NB4 (cell line): ENCODE measurements around the gene ANKS1A.
A peak's percentile ranks its signal among the peaks of the same experiment; 100 is the strongest.

Experiments used
- DNase-seq: peaks from one replicate; pipeline ENCODE4 v3.0.0; 2010; ENCODE audit warnings: low read depth
- H3K4me3 ChIP-seq: one replicate; pipeline ENCODE4 v1.5.1; 2011; ENCODE audit warnings: mild to moderate bottlenecking, low read depth, low read length, moderate library complexity
- MYC ChIP-seq: IDR thresholded peaks from 2 replicates; pipeline ENCODE4 v1.6.1; 2011; ENCODE audit warnings: low read depth, low read length
- POLR2A ChIP-seq: IDR thresholded peaks from 2 replicates; pipeline ENCODE4 v1.6.1; 2011; ENCODE audit warnings: mild to moderate bottlenecking; ENCODE audit not compliant: insufficient read length; ENCODE audit errors: extremely low read depth
- TF ChIP-seq, protein P1 (sequence below): IDR thresholded peaks from one replicate; pipeline ENCODE4 v1.5.1; 2012; ENCODE audit warnings: low read depth, low read length
- TF ChIP-seq, protein P2 (sequence below): IDR thresholded peaks from 2 replicates; pipeline ENCODE4 v1.6.1; 2011; ENCODE audit warnings: low read depth, low read length

Gene ANKS1A

DNA sequence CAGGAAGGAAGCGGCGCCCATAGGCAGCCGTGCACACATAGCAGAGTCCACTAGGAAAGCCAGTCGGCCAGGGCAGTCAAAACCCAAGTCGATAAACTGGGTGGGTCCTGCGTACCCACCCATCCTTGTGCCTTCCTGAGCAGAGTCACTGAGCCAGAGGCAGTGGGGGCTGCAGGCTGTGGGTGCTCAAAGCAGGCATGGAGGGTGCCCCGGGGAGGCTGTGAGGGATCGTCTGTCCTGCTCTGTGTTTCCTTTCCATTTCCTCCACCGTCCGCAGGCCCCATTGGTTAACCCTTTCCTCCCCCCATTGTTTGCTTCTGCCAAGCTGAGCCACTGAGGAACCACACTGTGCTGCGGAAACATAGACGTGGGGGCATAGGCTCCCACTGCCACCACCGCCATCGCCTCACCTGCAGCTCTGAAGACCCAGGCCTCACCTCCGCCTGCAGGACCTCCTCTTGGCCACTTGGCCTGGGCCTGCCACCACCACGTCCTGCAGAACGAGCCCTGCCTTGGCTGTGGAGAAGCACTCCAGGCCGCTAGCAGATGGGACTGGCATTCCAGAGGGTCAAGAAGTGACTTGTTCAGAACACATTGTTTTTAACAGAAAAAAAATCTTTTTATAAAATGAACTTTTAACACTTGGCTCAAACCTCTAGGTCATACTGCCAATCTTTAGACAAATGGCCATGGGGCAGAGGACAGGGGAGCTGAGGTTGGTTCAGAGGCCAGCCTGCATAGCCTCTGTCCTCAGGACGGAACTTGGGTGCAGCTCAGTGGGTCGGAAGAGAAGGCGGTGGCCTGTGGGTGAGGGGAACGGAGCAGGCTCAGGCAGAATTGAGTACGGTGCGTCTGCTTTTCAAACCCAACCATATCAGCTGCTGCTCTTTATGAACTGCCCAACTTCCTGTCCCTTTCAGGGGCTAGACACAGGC, 199.5 kb downstream of the ANKS1A start:
- no peak overlapping the region for H3K4me3 ChIP-seq
- DNase-seq = no peak
- no peak for TF ChIP-seq POLR2A
- TF ChIP-seq, protein P1, sequence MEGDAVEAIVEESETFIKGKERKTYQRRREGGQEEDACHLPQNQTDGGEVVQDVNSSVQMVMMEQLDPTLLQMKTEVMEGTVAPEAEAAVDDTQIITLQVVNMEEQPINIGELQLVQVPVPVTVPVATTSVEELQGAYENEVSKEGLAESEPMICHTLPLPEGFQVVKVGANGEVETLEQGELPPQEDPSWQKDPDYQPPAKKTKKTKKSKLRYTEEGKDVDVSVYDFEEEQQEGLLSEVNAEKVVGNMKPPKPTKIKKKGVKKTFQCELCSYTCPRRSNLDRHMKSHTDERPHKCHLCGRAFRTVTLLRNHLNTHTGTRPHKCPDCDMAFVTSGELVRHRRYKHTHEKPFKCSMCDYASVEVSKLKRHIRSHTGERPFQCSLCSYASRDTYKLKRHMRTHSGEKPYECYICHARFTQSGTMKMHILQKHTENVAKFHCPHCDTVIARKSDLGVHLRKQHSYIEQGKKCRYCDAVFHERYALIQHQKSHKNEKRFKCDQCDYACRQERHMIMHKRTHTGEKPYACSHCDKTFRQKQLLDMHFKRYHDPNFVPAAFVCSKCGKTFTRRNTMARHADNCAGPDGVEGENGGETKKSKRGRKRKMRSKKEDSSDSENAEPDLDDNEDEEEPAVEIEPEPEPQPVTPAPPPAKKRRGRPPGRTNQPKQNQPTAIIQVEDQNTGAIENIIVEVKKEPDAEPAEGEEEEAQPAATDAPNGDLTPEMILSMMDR = no peak

DNA sequence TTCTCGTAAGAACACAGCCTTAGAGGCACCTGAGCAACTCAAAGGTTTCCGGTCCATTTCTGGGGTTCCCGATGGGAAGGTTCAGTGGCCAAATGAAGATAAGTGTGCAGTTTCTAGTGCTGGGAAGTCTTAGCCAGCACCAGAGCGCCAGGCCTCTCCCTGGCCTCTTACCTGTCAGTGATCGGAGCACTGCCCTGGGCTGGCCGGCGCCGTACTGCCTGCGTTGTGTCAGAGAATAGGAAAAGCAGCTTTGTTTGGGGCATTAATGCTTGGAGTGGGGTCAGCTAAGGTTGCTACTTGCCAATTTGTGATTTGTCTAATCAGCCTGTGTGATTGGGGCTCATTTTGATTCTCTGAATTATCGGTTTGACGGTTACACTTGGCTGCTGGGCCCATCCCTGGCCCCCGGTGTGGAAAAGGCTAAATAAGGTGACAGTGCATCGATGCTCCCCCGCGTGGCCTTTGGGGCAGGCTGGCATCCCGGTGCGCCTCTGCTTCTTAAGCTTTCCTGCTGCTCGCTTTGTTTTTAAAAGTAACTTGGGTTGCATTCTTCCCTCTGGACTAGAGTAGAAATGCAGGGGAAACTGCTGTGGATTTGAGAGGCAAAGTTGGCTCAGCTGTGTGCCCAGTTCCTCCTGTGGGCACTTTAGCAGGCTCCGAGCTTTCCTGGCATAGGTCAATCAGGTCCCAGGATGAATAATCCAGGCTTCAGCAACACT, 200.3 kb downstream of the ANKS1A start:
- DNase-seq = no peak
- H3K4me3 ChIP-seq = no peak overlapping the region
- TF ChIP-seq POLR2A = no peak
- TF ChIP-seq, protein P1 = no peak
- no peak for TF ChIP-seq MYC
- TF ChIP-seq, protein P2, sequence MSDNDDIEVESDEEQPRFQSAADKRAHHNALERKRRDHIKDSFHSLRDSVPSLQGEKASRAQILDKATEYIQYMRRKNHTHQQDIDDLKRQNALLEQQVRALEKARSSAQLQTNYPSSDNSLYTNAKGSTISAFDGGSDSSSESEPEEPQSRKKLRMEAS = no peak

DNA sequence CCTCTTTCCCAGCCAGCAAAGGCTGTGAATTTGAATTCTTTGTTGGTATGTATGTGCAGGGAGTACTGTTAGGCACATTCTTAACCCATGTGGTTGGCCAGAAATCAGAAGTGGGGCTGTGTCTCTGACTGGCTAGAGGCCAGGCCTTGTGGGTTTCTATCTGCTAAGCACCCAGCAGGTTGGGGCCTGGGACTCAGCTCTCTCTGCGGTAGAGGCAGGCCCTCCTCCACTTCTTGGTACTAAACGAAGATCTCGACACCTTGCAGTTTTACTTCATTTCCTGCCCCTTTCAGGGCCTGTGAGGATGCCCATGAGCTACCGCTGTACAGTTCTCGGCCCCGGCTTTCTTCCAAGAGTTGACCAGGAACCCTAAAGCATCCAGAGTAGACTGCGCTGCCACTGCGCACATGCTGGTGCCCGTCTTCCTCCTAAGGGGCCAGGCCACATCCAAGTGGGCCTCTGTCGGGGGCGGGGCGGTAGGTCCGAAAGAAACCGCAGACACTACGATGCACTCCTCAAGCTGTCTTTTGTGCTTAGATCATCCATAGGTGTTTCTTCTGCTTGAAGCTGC, 201.0 kb downstream of the ANKS1A start:
- no peak overlapping the region for H3K4me3 ChIP-seq
- peak; percentile 52 for DNase-seq
- TF ChIP-seq POLR2A = no peak
- TF ChIP-seq, protein P2 = peak; percentile 58; the same call in 1 of the 2 replicates

DNA sequence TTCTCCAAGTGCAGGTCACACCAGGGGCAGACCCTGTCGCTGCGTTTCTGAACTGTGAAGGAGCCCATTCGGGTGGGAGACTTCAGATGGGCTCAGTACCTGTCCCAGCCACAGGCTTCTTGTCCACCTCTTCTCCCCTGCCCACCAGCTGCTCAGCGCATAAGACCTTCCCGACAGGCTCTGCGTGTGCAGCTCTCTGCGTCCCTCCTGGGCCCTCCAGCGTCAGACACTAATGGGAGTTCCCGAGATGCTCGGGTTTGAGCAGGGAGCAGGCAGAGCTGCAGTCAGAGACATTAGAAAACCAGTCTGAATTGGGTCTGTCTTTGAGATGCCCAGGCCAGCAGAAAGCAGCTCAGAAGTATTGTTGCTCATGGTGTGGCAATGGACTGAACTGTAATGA, 201.7 kb downstream of the ANKS1A start:
- DNase-seq = no peak
- TF ChIP-seq, protein P2 = no peak
- TF ChIP-seq POLR2A = no peak
- no peak for TF ChIP-seq MYC
- TF ChIP-seq, protein P1 = no peak
- H3K4me3 ChIP-seq = no peak overlapping the region

DNA sequence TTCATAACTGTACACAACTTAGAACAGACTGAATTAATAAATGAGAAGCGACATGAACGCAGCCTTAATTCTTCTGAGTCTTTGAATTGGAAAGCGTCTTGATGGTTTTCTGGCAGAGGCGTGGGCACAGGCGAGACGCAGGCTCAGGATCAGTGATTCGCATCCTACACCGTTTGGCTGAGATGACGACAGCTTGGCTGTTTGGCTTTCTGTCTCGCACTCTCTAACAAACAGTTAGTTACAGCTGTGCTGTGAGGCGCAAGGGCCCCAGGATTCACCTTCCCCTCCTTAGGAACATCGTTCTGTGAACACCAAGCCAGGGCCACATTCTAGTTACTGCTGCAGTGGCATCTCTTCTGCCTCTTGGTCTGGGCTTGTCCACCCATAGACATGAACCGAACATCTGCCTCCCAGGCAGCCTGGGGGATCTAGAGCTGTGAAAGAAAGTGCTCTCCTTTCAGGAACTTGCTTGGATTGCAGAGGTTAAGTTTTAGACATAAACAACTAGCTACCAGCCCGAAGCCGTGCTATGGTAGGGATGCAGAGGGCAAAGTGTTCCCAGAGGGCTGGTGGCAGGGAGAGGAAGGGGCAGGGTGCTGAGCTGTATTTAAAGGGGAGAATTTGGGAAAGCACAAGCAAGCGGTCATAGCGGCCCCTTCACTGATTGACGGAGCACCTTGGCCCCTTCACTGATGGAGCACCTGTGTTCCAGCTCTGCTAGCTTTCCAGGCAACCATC, 202.5 kb downstream of the ANKS1A start:
- no peak for TF ChIP-seq MYC
- H3K4me3 ChIP-seq = no peak overlapping the region
- DNase-seq = no peak

DNA sequence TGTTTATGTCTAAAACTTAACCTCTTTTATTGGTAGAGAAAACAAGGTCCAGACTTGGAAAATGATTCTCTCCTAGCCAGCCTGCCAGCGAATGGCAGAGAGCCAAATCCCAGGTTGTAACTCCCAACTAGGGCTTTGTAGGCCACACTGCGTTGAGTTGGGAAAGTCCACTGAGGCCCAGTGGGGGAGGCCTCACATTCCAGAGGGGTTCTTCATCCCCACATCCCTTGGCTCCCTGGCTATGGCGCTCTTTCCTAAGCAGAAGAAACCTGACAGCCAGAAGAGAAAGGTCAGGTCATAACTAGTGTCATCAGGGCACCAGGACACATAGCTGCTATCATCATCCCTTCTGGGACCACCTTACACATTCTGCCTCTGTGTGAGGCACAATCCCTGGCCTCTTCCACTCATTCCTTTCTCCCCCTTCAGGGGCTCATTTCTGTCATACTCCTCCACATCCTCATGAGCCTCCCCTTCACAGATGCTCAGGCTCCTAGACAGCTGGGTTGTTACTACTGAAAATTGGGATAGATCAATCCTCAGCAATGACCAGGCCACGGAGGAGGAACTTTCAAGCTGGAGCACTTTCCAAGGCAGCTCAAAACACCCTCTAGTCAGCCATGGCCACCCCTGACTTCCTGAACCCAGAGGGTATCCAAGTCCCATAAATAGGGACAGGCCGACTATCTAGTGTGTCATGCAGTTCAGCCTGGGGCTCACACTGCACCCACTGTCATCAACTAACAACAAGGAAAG, 203.5 kb downstream of the ANKS1A start:
- TF ChIP-seq MYC = no peak
- TF ChIP-seq, protein P2 = no peak
- TF ChIP-seq POLR2A = no peak
- TF ChIP-seq, protein P1 = no peak
- H3K4me3 ChIP-seq = no peak overlapping the region
- no peak for DNase-seq
